Urinary bladder (tissue), 4 donors: Measurements from ENCODE around the gene C16orf95. TPM values are rescaled to one million over a fixed set of nuclear protein-coding genes. Genes with fewer than 3 reads are reported as not detected.

ENCODE experiments used
- DNase-seq: peaks from one replicate; pipeline ENCODE4 v3.0.0-alpha.2; 2015; ENCODE audit errors: extremely low spot score
- H3K27ac ChIP-seq: one replicate; pipeline ENCODE4 v1.5.1; 2013; ENCODE audit warnings: low read depth, mild to moderate bottlenecking, moderate library complexity
- H3K36me3 ChIP-seq: one replicate; pipeline ENCODE4 v1.6.1; 2013; ENCODE audit warnings: mild to moderate bottlenecking, moderate library complexity; ENCODE audit not compliant: insufficient read depth
- H3K4me1 ChIP-seq: one replicate; pipeline ENCODE4 v1.6.1; 2013; ENCODE audit warnings: mild to moderate bottlenecking, moderate library complexity; ENCODE audit not compliant: insufficient read depth
- H3K4me3 ChIP-seq: one replicate; pipeline ENCODE4 v1.5.1; 2013; ENCODE audit warnings: low read depth, low read length
- WGBS: extraction: QIAGEN DNeasy Blood & Tissue Kit; methylation state at CpG from one replicate; pipeline ENCODE4 v1.1.7; 2013; 5-methylcytosine and 5-hydroxymethylcytosine counted together
- polyA plus RNA-seq: library from polyadenylated mRNA; stranded (reverse); fragments of 200-250 nt; gene quantifications from one replicate; pipeline ENCODE4 v1.2.3, GENCODE V29; 2013
- total RNA-seq: library from RNA; depleted of rRNA; stranded (reverse); fragments of >200 nt; gene quantifications from one replicate; pipeline ENCODE4 v1.2.3, GENCODE V29; 2014
- donor health status: healthy with polysubstance abuse.
- donor health status: healthy.

Gene C16orf95
- total and polyA plus RNA-seq, 2 donors: 1.5 to 2.8 TPM

DNA sequence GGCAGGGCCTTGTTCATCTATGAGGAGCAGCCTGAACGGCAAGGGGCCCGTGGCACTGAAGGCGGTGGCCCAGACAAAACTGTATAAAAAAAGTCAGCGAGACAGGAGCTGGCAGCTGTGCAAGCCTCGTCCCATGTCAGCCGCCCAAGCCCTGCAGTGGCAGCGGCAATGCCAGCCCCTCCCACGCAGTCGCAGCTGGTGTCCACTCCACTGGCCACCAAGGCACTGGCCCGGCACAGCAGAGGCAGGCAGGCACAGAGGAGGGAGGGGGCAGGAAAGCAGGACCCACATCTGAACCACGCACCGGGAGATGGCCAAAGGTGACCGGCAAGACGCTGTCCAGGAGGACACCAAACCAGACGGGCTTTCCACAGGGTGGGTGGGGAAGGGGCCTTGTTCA is 15.9 kb upstream of the C16orf95 start:
- no peak for DNase-seq
- no peak overlapping the region for H3K4me3 ChIP-seq
- no peaks in the 10 kb centered on the region for H3K36me3 ChIP-seq
- 91% methylated on average over 15 of the region's 15 CpGs for WGBS
- no peaks in the 10 kb centered on the region for H3K4me1 ChIP-seq
- no peak overlapping the region for H3K27ac ChIP-seq

DNA sequence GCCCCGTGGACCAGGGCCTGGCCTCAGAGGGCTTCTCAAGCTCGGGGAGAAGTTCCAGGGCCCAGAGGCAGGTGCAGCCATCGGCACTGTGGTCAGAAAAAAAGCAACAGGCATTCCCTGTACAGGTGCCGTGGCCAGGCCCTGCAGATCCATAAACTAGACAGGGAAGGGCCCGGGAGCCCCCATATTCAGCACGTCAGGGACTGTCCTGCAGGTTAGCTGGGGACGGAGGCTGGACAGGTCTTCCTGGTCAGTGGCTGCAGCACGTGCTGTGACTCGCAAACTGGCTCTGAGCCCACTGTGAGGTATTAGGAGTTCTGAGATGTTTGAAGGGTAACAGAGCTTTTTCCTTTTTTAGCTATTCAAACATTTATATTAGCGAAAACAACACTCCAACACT is 15.0 kb upstream of the C16orf95 start:
- Histone ChIP-seq H3K4me1 (no peaks in the 10 kb centered on the region), H3K4me3 (no peak overlapping the region), H3K27ac (no peak overlapping the region), H3K36me3 (no peaks in the 10 kb centered on the region)
- no peak for DNase-seq
- WGBS: 73% methylated on average over 10 of the region's 10 CpGs

DNA sequence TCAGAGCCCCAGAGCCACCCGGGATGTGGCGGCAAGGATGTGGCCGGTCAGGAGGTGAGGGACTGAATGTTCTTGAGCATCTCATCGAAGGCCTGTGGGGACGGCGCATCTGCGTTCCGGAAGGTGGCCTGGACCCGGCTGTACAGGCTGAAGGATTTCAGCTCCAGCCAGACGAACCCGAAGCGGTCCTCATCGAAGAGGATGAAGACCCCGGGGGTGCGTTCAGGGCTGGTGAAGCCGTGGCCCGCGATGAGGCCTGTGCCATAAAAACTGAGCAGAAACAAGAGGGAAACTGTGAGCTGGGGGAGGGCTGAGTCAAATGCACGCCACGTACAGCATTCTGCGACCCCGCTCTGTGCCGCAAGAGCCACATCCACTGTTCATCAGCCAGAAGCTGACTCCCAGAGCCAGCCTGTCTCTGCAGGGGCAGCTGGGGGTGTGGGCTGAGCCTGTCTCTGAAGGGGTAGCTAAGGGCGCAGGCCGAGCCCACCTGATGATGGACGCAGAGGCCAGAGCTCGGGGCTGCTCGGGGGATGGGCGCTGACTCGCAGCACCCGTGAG is 14.1 kb upstream of the C16orf95 start:
- WGBS: 87% methylated on average over 31 of the region's 31 CpGs
- Histone ChIP-seq H3K36me3 (no peaks in the 10 kb centered on the region), H3K27ac (no peak overlapping the region), H3K4me3 (no peak overlapping the region), H3K4me1 (no peaks in the 10 kb centered on the region)
- no peak for DNase-seq

DNA sequence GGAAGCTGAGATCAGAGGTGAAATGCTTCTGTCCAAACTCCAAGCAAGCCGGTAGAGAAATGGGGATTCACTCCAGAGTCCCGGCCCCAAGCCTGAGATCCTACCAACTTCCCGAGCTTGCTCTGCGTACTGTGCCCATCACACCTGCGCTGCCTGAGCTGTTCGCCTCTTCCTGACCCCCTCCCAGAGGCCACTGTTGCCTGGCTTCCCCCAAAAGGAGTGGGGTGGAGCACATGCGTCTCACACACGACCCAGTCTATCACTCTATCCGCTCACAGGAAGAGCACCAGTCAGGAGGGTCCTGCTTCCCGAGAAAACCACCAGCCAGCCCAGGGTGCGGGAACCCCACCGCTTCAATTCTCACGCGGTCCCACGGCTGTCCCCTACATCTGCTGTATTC is 13.5 kb upstream of the C16orf95 start:
- Histone ChIP-seq H3K4me3 (no peak overlapping the region), H3K36me3 (no peaks in the 10 kb centered on the region), H3K27ac (no peak overlapping the region), H3K4me1 (no peaks in the 10 kb centered on the region)
- 93% methylated on average over 15 of the region's 15 CpGs for WGBS
- no peak for DNase-seq

DNA sequence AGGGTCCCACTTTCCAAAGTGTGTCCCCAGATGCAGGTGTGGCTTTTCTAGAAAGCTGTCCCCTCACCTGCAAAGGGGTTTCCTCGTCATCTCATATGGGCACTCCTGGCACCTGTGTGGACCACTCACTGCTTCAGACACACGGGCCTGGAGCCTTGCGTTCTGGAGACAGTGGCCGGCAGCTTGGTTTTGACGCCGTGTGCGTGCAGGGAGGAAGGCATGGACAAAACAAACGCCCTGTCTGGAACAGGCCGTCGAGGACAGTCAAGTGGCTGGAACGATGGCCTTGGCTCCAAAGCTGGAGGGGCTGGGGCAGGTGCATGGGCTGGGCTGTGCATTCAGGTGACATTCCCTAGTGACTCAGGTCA is 13.0 kb upstream of the C16orf95 start:
- no peak for DNase-seq
- Histone ChIP-seq H3K36me3 (no peaks in the 10 kb centered on the region), H3K27ac (no peak overlapping the region), H3K4me3 (no peak overlapping the region), H3K4me1 (no peaks in the 10 kb centered on the region)
- 95% methylated on average over 11 of the region's 11 CpGs for WGBS

DNA sequence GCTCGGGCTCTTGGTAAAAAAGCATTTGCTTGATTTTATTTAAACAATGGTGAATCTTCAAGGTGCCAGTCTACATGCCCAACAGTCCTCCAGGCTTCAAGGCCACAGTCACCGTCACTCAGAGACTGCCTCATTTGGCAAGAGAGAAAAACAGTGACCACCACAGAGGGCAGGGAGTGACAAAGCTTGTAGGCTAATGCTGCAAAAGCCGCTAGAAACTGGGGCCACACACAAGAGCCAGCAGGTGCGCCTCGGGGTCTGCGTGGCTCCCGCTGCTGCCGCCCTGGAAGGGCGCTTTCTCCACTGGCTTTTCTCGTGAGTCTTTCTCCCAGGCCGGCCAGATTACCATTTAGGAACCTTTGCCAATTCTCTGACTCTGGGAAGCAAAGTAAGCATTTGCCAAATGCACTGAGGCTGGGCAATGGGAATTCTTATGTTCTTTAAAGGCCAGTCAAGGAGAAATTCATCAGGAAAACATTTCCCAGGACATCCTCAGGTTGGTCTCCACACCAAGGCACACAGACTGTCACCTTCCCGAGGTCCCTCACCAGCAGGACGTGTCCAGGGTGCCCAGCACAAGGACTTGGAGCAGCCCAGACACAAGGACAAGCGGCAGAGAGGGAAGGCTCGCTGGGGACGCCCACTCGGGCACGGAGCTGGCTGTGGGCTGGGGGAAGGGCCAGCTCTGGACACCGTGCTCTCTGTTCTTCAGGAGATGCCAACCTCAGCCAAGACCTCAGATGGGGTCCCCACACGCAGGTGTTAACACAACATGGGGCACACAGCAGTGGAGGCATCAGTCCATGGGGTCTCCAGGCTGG is 12.5 kb upstream of the C16orf95 start:
- no peaks in the 10 kb centered on the region for H3K36me3 ChIP-seq

DNA sequence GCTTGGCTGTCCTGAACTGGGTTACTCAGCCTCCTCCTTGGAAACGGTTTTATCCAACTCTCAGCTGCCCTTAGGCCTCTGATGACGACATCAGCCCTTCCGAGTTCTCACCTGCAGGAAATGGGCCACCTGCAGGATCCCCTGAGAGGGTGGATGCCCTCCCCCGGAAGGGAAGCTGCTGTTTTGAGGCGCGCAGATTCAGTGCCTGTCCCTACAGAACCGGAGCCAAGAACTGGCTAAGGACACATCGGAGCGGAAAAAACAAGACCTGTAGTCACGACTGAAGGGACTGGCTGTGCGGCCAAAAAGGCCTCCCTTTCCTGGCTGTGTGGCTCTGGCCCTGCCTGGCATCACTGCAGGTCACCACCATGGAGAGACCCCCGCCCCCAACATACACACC is 11.7 kb upstream of the C16orf95 start:
- Histone ChIP-seq H3K36me3 (no peaks in the 10 kb centered on the region), H3K27ac (no peak overlapping the region), H3K4me1 (no peaks in the 10 kb centered on the region), H3K4me3 (no peak overlapping the region)
- WGBS: 83% methylated on average over 12 of the region's 12 CpGs
- no peak for DNase-seq

More for the DNA sequence above, 12.5 kb upstream of the C16orf95 start:
- WGBS: 91% methylated on average over 20 of the region's 20 CpGs
- Histone ChIP-seq H3K4me3 (no peak overlapping the region), H3K27ac (no peak overlapping the region), H3K4me1 (no peaks in the 10 kb centered on the region)
- no peak for DNase-seq

DNA sequence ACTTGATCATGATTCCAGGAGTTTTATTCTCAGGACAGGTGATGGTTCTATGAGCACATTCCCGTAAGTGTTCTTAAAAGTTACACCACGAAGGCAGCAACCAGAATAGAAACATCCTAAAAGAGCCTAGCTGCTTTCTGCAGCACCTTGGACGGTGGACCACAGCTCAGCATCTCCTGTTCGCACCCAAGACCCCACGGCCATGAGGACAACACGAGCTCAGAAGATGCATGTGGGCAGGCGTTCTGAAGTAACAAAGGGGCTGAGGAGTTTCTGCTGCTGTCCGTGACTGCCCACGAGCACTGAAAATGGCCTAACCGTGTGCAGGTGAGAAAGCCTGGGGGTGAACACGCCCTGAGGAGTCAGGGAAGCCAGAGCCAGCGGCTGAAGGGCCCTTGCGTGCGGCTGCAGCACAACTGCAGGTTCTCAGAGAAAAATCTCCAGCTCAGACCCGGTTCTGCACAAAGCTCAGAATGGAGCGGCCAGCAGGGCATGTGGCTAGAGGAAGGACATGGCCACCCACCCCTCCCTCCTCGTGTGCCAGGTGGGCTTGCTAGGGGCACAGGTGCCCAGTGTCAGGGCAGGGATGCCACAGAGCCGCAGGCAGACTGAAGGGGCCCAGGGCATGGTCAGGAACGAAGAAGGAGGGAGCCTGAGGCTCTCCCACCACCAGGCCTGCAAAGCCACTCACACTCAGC is 10.8 kb upstream of the C16orf95 start:
- Histone ChIP-seq H3K36me3 (no peaks in the 10 kb centered on the region), H3K4me3 (no peak overlapping the region), H3K4me1 (no peaks in the 10 kb centered on the region), H3K27ac (no peak overlapping the region)
- no peak for DNase-seq
- WGBS: 90% methylated on average over 19 of the region's 19 CpGs

DNA sequence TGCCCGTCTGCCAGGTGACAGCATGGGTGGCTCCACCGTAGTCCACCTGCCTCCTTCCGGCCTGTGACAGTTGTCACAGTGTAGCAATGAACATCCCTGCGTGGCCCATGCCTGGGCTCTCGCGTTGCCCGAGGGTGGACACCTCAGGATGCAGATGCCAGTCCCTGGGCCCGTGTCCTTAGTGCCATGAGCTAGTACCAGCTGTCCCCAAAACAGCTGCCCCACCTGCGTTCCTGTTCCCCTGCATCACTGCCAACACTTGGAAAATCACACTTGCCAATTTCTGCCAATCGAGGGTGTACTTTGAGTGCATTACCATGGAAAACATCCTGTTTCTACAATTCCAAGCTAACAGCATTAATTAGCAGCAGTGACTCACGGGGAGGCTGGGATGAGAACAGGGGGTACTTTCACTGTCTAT is 9.0 kb upstream of the C16orf95 start:
- no peaks in the 10 kb centered on the region for H3K36me3 ChIP-seq
- H3K27ac ChIP-seq: no peak overlapping the region
- 80% methylated on average over 11 of the region's 11 CpGs for WGBS
- DNase-seq: no peak
- no peaks in the 10 kb centered on the region for H3K4me1 ChIP-seq
- H3K4me3 ChIP-seq: no peak overlapping the region

DNA sequence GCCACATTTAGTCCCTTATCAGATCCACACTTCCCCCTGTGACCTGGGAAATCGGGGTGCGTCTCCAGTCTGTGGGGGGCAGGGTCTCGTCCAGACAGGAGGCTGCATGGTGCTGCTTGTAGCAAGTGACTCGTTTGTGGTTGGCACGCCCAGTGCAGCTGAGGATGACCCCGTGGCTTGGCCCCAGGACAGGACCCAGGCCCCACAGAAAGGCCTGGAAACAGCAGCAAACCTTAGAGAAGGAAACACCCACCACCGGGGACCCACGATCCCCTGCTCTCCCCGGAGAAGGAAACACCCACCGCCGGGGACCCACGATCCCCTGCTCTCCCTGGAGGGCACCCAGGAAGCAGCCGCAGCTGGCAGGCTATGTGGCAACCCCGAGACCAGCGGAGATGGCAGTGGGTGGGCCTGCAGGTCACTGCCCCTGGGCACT is 8.2 kb upstream of the C16orf95 start:
- no peak overlapping the region for H3K27ac ChIP-seq
- no peak overlapping the region for H3K4me3 ChIP-seq
- 70% methylated on average over 15 of the region's 15 CpGs for WGBS
- no peaks in the 10 kb centered on the region for H3K36me3 ChIP-seq
- no peaks in the 10 kb centered on the region for H3K4me1 ChIP-seq
- no peak for DNase-seq

DNA sequence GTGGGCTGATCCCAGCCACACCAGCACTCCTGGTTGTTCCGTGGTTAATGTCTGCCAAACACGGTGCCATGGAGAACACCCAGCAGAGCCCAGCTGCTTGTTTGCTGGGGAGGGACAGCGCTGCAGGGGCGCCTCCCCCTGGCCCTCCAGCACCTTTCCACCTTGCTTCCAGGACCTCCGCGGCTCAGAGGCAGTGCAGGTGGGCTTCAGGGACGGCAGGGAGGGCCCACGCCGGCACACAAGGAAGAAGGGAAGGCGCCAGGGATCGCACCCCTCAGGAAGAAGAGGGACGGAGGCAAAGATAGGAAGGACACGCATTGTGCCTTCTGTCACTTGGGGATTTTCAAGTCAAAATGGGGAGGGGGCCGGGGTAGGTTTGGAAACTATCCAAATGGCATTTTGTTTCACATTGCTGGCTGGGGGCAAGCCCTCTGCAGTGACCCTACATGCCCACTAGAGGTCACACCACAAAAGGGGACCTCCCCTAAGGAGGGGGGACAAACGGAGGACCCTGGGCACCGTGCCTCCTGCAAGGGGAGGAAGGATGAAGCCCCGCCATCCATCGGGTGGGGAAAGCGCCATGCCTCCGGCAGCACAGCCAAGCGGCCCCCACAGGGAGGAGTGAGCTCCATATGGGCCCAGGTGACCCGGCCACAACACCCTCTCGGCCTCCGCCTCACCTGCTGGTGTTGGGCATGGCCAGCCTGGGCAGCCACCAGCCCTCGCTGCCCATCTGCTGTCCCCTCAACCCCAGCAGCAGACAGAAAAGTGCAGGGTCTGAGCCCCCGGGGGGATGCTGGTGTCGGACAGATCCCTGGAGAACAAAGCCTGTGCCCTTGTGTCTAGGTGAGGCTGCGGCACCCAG is 7.5 kb upstream of the C16orf95 start:
- no peak overlapping the region for H3K4me3 ChIP-seq
- no peak for DNase-seq

DNA sequence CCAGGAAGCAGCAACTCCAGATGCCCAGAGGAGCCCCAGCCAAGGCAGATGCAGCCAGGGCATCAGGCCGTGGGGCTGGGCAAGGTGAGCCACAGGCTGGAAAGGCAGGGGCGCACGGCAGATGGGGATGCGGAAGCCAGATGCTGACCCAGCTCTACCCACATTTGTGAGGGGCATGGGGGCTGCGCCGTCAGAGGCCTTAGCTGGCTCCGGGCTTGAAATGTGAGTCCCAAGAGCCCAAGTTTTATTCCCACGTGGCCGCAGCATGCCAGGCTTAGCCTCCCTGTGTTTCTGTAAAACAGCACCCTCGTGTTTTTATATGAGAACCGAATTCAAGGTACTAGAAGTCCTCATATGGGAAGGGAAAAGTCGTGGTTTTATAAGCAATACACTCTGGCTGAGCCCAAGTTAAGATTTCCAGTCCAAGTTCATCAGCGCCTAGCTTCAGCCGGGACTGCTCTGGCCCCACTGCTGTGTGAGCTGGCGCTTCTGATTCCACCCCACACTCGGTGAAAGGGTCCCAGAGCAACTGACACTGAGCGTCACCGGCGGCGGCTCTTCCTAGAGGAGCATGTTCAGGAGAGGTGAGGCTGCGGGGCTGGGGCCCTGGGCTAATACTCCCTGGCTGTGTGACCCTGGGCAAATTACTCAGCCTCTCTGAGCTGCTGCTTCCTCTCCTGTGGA is 6.7 kb upstream of the C16orf95 start:
- WGBS: 90% methylated on average over 21 of the region's 21 CpGs
- H3K36me3 ChIP-seq: no peaks in the 10 kb centered on the region
- no peak overlapping the region for H3K4me3 ChIP-seq
- H3K27ac ChIP-seq: no peak overlapping the region
- no peak for DNase-seq
- no peaks in the 10 kb centered on the region for H3K4me1 ChIP-seq

More for the DNA sequence above, 7.5 kb upstream of the C16orf95 start:
- Histone ChIP-seq H3K36me3 (no peaks in the 10 kb centered on the region), H3K27ac (no peak overlapping the region), H3K4me1 (no peaks in the 10 kb centered on the region)
- 50% methylated on average over 28 of the region's 28 CpGs for WGBS
